NCI-H1930 (cell line): Measurements from ENCODE around the gene FAM117B.

Source experiments
- DNase-seq, 2 experiments: peaks; one replicate each; lab custom pipeline; 2025; lab: John Stamatoyannopoulos, UW

The FAM117B gene

GRCh38 chr2:202815548-202816360, 181.0 kb downstream of the FAM117B start:
- DNase-seq = no peak

GRCh38 chr2:202817771-202818170, 183.0 kb downstream of the FAM117B start:
- no peak for DNase-seq

- DNase-seq = no peak
Measured at GRCh38 chr2:202818321-202818720, 183.6 kb downstream of the FAM117B start.
